Body of pancreas (tissue), 4 donors: ENCODE measurements around the gene CMSS1.

Source experiments
- POLR2A ChIP-seq, 3 donors: fragments of 450-650 bp; IDR thresholded peaks; one replicate each; pipeline ENCODE4 v1.6.1; 2016; ENCODE audit warnings: antibody characterized with exemption in 3 of 3, mild to moderate bottlenecking in 2 of 3
- TF ChIP-seq, protein P1 (sequence below), 7 experiments: fragments of 450-650 bp in 4 of 7; fragments of 200-600 bp in 3 of 7; sonication (generic) in 3 of 7; IDR thresholded peaks; one replicate each; pipeline ENCODE4 v1.5.1; 2016 to 2019; ENCODE audit warnings: antibody characterized with exemption in 7 of 7

DNA sequence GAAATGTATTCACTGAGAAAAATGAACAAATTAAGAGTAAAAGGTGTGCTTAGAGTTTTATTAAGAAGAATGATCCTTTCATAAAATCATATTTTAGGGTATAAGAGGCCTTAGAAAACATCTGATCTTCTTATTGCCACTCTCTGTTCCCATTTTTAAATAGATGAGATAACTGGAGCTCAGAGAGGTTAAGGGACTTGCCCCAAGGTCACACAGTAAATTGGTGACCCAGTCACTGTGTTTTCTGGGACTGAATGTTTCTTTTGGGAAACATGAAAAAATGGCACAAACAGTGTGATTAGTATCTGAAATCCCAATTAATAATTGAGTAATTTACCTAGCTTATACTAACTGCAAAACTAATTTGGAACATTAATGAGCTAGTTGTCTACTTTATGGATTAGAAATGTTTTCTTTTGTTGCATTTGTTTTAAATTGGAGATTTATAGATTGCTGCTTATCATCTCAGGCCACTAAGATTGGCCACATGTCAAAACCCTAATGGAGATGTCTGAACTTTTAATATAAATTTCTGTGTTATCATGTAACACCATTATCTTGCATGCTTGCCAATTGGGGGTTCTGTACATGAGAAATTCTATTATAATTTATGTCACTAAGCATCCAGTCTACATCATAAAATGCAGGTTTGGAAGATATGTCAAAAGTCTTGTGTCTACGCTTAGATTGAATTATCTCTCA is 64.9 kb downstream of the CMSS1 start:
- TF ChIP-seq, protein P1, sequence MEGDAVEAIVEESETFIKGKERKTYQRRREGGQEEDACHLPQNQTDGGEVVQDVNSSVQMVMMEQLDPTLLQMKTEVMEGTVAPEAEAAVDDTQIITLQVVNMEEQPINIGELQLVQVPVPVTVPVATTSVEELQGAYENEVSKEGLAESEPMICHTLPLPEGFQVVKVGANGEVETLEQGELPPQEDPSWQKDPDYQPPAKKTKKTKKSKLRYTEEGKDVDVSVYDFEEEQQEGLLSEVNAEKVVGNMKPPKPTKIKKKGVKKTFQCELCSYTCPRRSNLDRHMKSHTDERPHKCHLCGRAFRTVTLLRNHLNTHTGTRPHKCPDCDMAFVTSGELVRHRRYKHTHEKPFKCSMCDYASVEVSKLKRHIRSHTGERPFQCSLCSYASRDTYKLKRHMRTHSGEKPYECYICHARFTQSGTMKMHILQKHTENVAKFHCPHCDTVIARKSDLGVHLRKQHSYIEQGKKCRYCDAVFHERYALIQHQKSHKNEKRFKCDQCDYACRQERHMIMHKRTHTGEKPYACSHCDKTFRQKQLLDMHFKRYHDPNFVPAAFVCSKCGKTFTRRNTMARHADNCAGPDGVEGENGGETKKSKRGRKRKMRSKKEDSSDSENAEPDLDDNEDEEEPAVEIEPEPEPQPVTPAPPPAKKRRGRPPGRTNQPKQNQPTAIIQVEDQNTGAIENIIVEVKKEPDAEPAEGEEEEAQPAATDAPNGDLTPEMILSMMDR (IDR thresholded peaks at IDR 0.05) = no peak
- TF ChIP-seq POLR2A (IDR thresholded peaks at IDR 0.05) = no peak
